HL-60 (cell line): Measurements from ENCODE around the gene MYH10.

ENCODE experiments used
- CTCF ChIP-seq: IDR thresholded peaks from one replicate; pipeline ENCODE4 v1.5.1; 2011; ENCODE audit warnings: low read length, control low read depth, inconsistent platforms; ENCODE audit not compliant: insufficient read depth
- POLR2AphosphoS5 ChIP-seq: IDR thresholded peaks from 2 replicates; pipeline ENCODE4 v1.6.1; 2012; ENCODE audit warnings: low read depth
- REST ChIP-seq: IDR thresholded peaks from 2 replicates; pipeline ENCODE4 v1.6.1; 2012; ENCODE audit warnings: low read depth; ENCODE audit not compliant: insufficient replicate concordance

GRCh38 chr17:8488491-8488890 is 142.0 kb downstream of the MYH10 start:
- no peak for TF ChIP-seq CTCF
- TF ChIP-seq REST: no peak
- no peak for TF ChIP-seq POLR2AphosphoS5
